Astrocyte (in vitro differentiated cells and primary cell): ENCODE measurements around the gene LECT2. TPM values are rescaled to one million over a fixed set of nuclear protein-coding genes. Genes with fewer than 3 reads are reported as not detected.

Source experiments
- DNase-seq: peaks from one replicate; pipeline ENCODE4 v3.0.0-alpha.2; 2010; ENCODE audit warnings: low read depth
- FAIRE-seq: peaks from 2 replicates; lab custom pipeline; 2011; peaks lifted over from hg19 to GRCh38; lab: Jason Lieb, UNC
- H2AFZ ChIP-seq: 2 replicates; pipeline ENCODE4 v1.6.0; 2012; ENCODE audit warnings: low read depth, low read length, inconsistent platforms
- H3K27ac ChIP-seq: 2 replicates; pipeline ENCODE4 v1.5.1; 2011; ENCODE audit warnings: low read depth, low read length, inconsistent platforms
- H3K27me3 ChIP-seq: 2 replicates; pipeline ENCODE4 v1.6.0; 2011; ENCODE audit warnings: low read length, inconsistent platforms; ENCODE audit not compliant: insufficient read depth
- H3K36me3 ChIP-seq: 2 replicates; pipeline ENCODE4 v1.5.1; 2011; ENCODE audit warnings: low read length, inconsistent platforms; ENCODE audit not compliant: insufficient read depth
- H3K4me1 ChIP-seq: 2 replicates; pipeline ENCODE4 v1.5.1; 2011; ENCODE audit warnings: low read length, inconsistent platforms; ENCODE audit not compliant: insufficient read depth
- H3K4me2 ChIP-seq: 2 replicates; pipeline ENCODE4 v1.6.0; 2012; ENCODE audit warnings: low read length, inconsistent platforms
- H3K4me3 ChIP-seq: 2 replicates; pipeline ENCODE4 v1.5.1; 2011; ENCODE audit warnings: low read depth, mild to moderate bottlenecking, low read length, inconsistent platforms; ENCODE audit not compliant: insufficient read depth
- H3K79me2 ChIP-seq: 2 replicates; pipeline ENCODE4 v1.6.0; 2012; ENCODE audit warnings: mild to moderate bottlenecking, low read length, inconsistent platforms; ENCODE audit not compliant: insufficient read depth
- H3K9ac ChIP-seq: 2 replicates; pipeline ENCODE4 v1.6.0; 2012; ENCODE audit warnings: mild to moderate bottlenecking, low read length, inconsistent platforms
- H3K9me3 ChIP-seq: 2 replicates; pipeline ENCODE4 v1.5.1; 2012; ENCODE audit warnings: low read depth, mild to moderate bottlenecking, low read length, inconsistent platforms; ENCODE audit not compliant: insufficient read depth
- H4K20me1 ChIP-seq: 2 replicates; pipeline ENCODE4 v1.6.0; 2012; ENCODE audit warnings: low read length, inconsistent platforms; ENCODE audit not compliant: insufficient read depth
- H3K27ac Mint-ChIP-seq: one replicate; pipeline ENCODE4 v1.8.0; 2021; ENCODE audit warnings: mild to moderate bottlenecking, mixed read lengths; ENCODE audit not compliant: unreplicated experiment
- H3K27me3 Mint-ChIP-seq: one replicate; pipeline ENCODE4 v1.8.0; 2021; ENCODE audit warnings: low read depth, mixed read lengths; ENCODE audit not compliant: unreplicated experiment
- H3K36me3 Mint-ChIP-seq: one replicate; pipeline ENCODE4 v1.8.0; 2021; ENCODE audit warnings: low read depth, mixed read lengths; ENCODE audit not compliant: unreplicated experiment
- H3K4me1 Mint-ChIP-seq: one replicate; pipeline ENCODE4 v1.8.0; 2021; ENCODE audit warnings: low read depth, mixed read lengths; ENCODE audit not compliant: unreplicated experiment
- H3K4me3 Mint-ChIP-seq: one replicate; pipeline ENCODE4 v1.8.0; 2021; ENCODE audit warnings: mild to moderate bottlenecking, moderate library complexity, mixed read lengths; ENCODE audit not compliant: unreplicated experiment
- H3K9me3 Mint-ChIP-seq: one replicate; pipeline ENCODE4 v1.8.0; 2021; ENCODE audit warnings: mild to moderate bottlenecking, mixed read lengths; ENCODE audit not compliant: unreplicated experiment
- CTCF ChIP-seq: IDR thresholded peaks from 2 replicates; pipeline ENCODE4 v1.5.1; 2011; ENCODE audit warnings: low read depth, mild to moderate bottlenecking, inconsistent platforms, low read length, moderate library complexity; ENCODE audit not compliant: insufficient read depth
- EZH2 ChIP-seq: IDR thresholded peaks from 2 replicates; pipeline ENCODE4 v1.6.1; 2012; ENCODE audit warnings: mild to moderate bottlenecking, low read length, inconsistent platforms; ENCODE audit not compliant: insufficient read depth
- total RNA-seq: library from RNA; stranded (reverse); gene quantifications from 2 replicates; pipeline ENCODE4 v1.2.1, GENCODE V29; 2021

The LECT2 gene
- total RNA-seq, 1 donor from 2014 or later: not detected

GRCh38 chr5:135964670-135965320 is 10.0 kb upstream of the LECT2 start:
- H3K4me2 ChIP-seq: no peak overlapping the region
- no peaks in the 10 kb centered on the region for H3K36me3 Mint-ChIP-seq
- no peak overlapping the region for H3K27ac ChIP-seq
- no peak overlapping the region for H3K9ac ChIP-seq
- H2AFZ ChIP-seq: no peak overlapping the region
- H3K4me3 Mint-ChIP-seq: no peak overlapping the region
- no peaks in the 10 kb centered on the region for H3K9me3 Mint-ChIP-seq
- DNase-seq (peak; percentile 58), FAIRE-seq (peak; percentile 39)
- no peaks in the 10 kb centered on the region for H3K27me3 Mint-ChIP-seq
- H3K4me1 Mint-ChIP-seq: peaks cover 9% of the 10 kb centered on the region
- no peaks in the 10 kb centered on the region for H3K79me2 ChIP-seq
- TF ChIP-seq CTCF: no peak
- TF ChIP-seq EZH2: no peak
- H3K4me3 ChIP-seq: no peak overlapping the region
- H3K9me3 ChIP-seq: no peaks in the 10 kb centered on the region
- H3K27me3 ChIP-seq: no peaks in the 10 kb centered on the region
- no peaks in the 10 kb centered on the region for H3K36me3 ChIP-seq
- no peak overlapping the region for H3K27ac Mint-ChIP-seq
- no peaks in the 10 kb centered on the region for H4K20me1 ChIP-seq
- H3K4me1 ChIP-seq: no peaks in the 10 kb centered on the region

DNA sequence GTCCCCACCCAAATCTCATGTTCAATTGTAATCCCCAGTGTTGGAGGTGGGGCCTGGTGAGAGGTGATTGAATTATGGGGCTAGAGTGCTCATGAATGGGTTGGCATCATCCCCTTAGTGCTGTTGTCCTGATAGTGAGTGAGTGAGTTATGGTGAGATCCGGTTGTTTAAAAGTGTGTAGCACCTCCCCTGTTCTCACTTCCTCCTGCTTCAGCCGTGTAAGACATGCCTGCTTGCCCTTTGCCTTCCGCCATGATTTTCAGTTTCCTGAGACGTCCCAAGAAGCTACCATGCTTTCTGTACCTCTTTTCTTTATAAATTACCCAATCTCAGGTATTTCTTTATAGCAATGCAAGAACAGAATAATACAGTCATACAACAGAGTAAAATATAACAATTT is 742 bp upstream of the LECT2 start:
- Histone ChIP-seq H3K9me3 (no peaks in the 10 kb centered on the region), H3K4me2 (no peak overlapping the region), H3K9ac (no peak overlapping the region), H3K36me3 (no peaks in the 10 kb centered on the region), H2AFZ (no peak overlapping the region), H3K79me2 (no peaks in the 10 kb centered on the region), H3K4me1 (no peaks in the 10 kb centered on the region), H3K27ac (no peak overlapping the region), H3K27me3 (no peaks in the 10 kb centered on the region), H4K20me1 (no peaks in the 10 kb centered on the region), H3K4me3 (no peak overlapping the region)
- Mint-ChIP-seq H3K27ac (no peak overlapping the region), H3K9me3 (no peaks in the 10 kb centered on the region), H3K4me1 (peaks cover 7% of the 10 kb centered on the region), H3K27me3 (peaks cover 12% of the 10 kb centered on the region), H3K36me3 (no peaks in the 10 kb centered on the region), H3K4me3 (no peak overlapping the region)
- TF ChIP-seq CTCF (no peak), EZH2 (no peak)
- no peak for FAIRE-seq
- DNase-seq: no peak

DNA sequence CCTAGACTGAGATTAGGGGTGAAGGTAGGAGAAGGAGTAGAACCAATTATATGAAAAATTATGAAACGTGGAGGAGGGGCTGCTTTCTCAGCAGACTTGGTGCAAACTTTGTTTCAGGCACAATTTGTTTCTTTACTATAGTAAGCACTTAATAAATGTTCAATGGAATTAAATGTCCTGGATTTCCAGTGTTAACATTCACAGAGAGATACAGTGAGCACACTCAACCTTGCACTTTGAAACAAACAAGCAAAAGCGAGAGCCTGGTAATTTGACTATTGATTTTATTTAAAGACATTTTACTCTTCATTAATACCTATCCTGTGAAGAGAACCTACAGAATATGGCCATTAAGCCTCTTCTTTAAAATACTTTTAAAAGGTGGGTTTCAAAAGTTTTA is 933 bp downstream of the LECT2 start:
- Histone ChIP-seq H3K9me3 (no peaks in the 10 kb centered on the region), H3K36me3 (no peaks in the 10 kb centered on the region), H3K27me3 (no peaks in the 10 kb centered on the region), H3K9ac (no peak overlapping the region), H2AFZ (no peak overlapping the region), H3K4me3 (no peak overlapping the region), H3K4me1 (no peaks in the 10 kb centered on the region), H4K20me1 (no peaks in the 10 kb centered on the region), H3K4me2 (no peak overlapping the region), H3K27ac (no peak overlapping the region), H3K79me2 (no peaks in the 10 kb centered on the region)
- Mint-ChIP-seq H3K4me1 (peaks cover 7% of the 10 kb centered on the region), H3K27ac (no peak overlapping the region), H3K36me3 (no peaks in the 10 kb centered on the region), H3K4me3 (no peak overlapping the region), H3K27me3 (peaks cover 12% of the 10 kb centered on the region), H3K9me3 (no peaks in the 10 kb centered on the region)
- FAIRE-seq (no peak), DNase-seq (no peak)
- TF ChIP-seq CTCF: no peak
- no peak for TF ChIP-seq EZH2
